Measurements from ENCODE around the gene TTBK1.

DNA sequence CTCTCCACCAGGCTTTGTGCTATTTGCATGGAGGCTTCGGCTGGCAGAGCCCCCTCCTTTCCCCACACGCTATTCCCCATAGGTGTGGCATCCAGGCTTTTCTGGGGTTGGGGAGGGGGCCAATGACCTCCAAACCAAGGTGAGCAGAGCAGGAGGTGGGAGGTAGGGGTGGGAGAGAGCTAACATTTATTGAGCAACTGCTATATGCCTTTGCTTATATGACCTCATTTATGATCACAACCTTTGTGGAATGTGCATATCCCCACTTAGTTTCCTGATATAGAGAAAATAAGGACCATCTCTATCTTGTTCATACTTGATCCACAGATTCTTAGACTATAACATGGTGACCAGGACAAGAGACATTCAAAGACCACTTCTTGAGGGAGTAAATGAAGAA is 37.0 kb downstream of the TTBK1 start:
- TF ChIP-seq EP300 (IDR thresholded peaks at IDR 0.05) = no peak
- TF ChIP-seq, protein P1, sequence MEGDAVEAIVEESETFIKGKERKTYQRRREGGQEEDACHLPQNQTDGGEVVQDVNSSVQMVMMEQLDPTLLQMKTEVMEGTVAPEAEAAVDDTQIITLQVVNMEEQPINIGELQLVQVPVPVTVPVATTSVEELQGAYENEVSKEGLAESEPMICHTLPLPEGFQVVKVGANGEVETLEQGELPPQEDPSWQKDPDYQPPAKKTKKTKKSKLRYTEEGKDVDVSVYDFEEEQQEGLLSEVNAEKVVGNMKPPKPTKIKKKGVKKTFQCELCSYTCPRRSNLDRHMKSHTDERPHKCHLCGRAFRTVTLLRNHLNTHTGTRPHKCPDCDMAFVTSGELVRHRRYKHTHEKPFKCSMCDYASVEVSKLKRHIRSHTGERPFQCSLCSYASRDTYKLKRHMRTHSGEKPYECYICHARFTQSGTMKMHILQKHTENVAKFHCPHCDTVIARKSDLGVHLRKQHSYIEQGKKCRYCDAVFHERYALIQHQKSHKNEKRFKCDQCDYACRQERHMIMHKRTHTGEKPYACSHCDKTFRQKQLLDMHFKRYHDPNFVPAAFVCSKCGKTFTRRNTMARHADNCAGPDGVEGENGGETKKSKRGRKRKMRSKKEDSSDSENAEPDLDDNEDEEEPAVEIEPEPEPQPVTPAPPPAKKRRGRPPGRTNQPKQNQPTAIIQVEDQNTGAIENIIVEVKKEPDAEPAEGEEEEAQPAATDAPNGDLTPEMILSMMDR (IDR thresholded peaks at IDR 0.05) = no peak
- no peak for TF ChIP-seq POLR2A (IDR thresholded peaks at IDR 0.05)
